Caki2 (cell line): ENCODE results near the gene RAPGEF3. TPM values are rescaled to one million over a fixed set of nuclear protein-coding genes. Genes with fewer than 3 reads are reported as not detected.

Experiments used
- DNase-seq: peaks from one replicate; pipeline ENCODE4 v3.0.0-alpha.2; 2015; ENCODE audit warnings: low read depth
- in situ Hi-C: cut with HindIII; loops from 2 replicates; pipeline ENCODE4 v1.10.0; 2016; ENCODE audit warnings: low sequenced_read_pairs, low pct_unique_long_range_greater_than_20kb, mixed read lengths
- total RNA-seq: library from RNA; depleted of rRNA; stranded (reverse); fragments of >200 nt; shearing (Covaris generic); gene quantifications from 2 replicates; pipeline ENCODE4 v1.2.3, GENCODE V29; 2014; ENCODE audit warnings: low replicate concordance; rRNA removed

RAPGEF3 gene, protein sequence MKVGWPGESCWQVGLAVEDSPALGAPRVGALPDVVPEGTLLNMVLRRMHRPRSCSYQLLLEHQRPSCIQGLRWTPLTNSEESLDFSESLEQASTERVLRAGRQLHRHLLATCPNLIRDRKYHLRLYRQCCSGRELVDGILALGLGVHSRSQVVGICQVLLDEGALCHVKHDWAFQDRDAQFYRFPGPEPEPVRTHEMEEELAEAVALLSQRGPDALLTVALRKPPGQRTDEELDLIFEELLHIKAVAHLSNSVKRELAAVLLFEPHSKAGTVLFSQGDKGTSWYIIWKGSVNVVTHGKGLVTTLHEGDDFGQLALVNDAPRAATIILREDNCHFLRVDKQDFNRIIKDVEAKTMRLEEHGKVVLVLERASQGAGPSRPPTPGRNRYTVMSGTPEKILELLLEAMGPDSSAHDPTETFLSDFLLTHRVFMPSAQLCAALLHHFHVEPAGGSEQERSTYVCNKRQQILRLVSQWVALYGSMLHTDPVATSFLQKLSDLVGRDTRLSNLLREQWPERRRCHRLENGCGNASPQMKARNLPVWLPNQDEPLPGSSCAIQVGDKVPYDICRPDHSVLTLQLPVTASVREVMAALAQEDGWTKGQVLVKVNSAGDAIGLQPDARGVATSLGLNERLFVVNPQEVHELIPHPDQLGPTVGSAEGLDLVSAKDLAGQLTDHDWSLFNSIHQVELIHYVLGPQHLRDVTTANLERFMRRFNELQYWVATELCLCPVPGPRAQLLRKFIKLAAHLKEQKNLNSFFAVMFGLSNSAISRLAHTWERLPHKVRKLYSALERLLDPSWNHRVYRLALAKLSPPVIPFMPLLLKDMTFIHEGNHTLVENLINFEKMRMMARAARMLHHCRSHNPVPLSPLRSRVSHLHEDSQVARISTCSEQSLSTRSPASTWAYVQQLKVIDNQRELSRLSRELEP
- 106 and 112 TPM in 2 replicates for total RNA-seq

DNA sequence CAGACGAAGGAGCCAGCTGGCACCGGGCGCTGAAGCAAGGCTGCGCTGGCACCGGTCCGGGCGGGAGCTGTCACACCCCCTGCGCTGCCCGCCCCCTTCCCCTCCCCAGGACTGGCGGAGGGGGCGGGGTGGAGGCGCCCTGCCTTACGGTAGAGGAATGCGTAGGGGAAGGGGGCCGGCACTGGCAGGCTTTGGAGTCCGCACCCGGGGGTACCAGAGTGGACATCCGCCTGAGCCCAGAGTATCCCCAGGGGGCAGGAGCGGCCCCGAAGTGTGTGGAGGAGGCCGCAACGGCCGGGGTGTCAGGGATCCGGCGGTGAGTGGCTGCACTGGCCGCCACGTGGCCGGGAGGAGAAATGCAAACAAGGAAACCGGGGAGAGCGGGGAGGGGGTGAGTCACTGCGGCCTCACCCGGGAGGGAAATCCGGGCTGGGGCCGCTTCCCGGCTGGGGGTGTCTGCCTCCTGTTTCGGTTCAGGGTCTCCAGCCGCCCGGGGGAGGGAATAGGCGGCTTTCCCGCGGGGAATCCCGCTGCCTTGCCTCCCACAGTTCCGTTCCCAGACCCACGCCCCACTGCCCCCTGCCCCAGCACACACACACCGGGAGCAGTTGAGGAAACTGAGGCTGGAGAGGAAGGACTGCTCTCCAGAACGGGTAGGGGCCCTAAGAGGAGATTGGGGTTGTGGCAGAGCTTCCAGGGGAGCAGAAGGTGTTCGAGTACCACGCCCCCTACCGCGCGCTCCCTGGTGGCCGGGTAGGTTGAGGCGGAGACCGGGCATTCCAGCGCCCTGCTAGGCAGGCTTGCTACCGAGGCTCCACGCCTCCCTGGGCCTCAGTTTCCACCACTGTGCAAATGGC lies at the start of gene RAPGEF3:
RAPGEF3 (minus strand) TSS at position 47 of the 857 bp plus-strand sequence. CDS start 324 bp downstream, outside the sequence.
- in situ Hi-C loops: no loop called here
- DNase-seq: peak; percentile 94

GRCh38 chr12:47808050-47808449 lies 49.4 kb upstream of the RAPGEF3 start:
- DNase-seq: no peak
- in situ Hi-C loops: no loop called here

DNA sequence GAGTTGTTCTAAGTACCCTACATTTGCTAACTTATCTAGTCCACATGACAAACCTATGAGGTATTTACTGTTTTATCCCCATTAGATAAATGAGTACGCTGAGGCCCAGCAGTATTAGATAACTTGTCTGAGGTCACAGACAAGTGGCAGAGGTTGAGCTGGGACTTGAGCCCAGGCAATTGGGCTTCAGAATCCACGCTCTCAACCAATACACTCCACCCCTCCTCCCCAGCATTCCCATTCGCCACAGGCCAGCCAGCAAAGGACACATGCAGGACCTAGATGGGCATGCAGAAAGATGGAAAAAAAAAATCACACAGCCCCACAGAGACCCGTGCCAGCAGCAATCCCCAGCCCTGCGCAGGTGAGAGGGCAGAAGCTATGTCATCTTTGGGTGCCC lies 48.7 kb upstream of the RAPGEF3 start:
- in situ Hi-C loops: no loop called here
- DNase-seq: no peak

DNA sequence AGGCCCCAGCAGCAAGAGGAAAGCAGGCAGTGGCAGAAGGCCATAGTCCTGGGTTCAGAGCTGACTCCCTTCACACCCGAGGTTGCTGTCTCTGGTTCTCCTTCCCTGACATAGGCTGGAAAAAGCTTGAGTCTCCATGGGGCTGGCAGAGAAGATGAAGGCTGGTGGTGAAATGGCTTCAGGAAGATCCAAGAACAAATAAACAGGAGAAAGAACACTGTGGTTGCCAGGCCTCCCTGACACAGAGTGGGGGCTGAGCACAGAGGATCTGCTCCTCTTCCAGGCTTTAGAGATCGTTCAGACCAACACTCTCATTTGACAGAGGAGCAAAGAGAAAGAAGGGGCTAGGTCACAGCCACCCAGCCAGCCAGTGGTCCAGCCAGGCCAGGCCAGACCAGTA lies 46.7 kb upstream of the RAPGEF3 start:
- DNase-seq: no peak
- in situ Hi-C loops: no loop called here

DNA sequence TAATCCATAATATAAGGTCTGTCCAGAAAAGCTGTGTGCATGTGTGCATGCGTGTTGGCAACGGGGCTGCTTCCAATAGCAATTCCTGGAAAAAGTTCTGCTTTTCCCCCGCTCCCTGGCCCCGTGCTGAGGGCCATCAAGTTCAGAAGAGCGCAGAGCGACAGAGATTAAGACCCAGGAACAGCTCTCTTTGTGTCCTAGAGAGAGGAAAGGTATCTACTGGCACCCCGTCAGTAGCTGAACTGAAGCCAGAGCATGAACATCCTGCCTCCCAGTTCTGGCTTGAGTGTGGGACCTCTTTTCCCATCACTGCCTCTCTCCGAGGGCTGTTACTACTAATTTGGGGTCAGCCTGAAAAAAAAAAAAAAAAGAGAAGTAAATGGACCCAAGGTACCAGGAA lies 45.5 kb upstream of the RAPGEF3 start:
- no peak for DNase-seq
- in situ Hi-C loops: no loop called here

- in situ Hi-C loops: no loop called here
- DNase-seq: no peak
Measured at GRCh38 chr12:47803191-47803875, 44.7 kb upstream of the RAPGEF3 start.

GRCh38 chr12:47802312-47802711 lies 43.6 kb upstream of the RAPGEF3 start:
- in situ Hi-C loops: no loop called here

GRCh38 chr12:47801904-47802246 lies 43.2 kb upstream of the RAPGEF3 start:
- DNase-seq: no peak
- in situ Hi-C loops: no loop called here

More at GRCh38 chr12:47802312-47802711, 43.6 kb upstream of the RAPGEF3 start:
- no peak for DNase-seq

GRCh38 chr12:47801170-47801903 lies 42.7 kb upstream of the RAPGEF3 start:
- in situ Hi-C loops: no loop called here
- DNase-seq: peak; percentile 58

DNA sequence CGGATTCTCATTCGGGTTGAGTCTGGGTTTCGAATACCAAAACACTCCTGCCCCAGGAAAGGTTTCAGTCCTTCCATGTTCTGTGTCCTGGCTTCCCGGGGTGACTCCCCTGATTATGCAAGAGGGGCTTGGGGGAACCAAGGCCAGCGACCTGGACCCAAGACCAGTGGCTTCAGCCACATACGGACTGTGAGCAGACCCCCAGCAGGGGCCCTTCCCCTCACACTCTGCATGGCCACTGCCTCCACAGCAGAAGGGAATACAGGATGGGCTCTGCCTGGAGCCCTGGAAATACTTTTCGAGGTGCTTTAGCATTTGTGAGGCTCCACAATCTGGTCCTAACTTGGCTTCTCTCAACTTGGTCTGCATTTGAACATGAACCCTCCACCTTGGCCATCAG lies 41.9 kb upstream of the RAPGEF3 start:
- DNase-seq: no peak
- in situ Hi-C loops: no loop called here

DNA sequence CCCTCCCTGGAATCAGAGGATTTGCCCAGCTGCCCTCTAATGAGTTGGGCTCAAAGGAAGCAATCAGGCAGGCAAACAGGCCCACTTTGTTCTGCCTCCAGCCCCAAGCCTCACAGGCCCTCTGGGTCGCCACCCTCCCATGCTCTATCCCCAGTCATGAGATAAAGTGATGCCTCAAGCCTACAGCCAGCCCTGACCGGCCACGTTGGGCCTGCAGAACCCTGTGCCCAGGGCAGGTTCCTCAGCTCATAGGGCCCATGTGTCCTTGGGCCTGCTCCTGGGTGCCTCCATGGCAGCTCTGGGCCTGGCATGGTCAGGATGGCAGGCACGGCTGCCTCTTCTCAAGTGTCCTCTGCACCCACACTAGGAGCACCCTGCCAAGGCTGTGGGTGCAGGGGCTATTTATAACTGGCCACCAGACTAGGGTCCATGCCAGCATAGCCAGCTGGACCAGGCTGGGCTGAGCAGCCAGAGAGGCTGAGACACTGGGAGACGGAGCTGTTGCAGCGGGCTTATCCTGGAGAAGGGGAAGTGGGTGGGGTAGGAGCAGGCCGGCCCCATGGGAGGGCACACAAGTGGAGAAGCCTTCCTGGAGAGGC lies 40.8 kb upstream of the RAPGEF3 start:
- no peak for DNase-seq
- in situ Hi-C loops: no loop called here

- in situ Hi-C loops: no loop called here
- no peak for DNase-seq
Measured at GRCh38 chr12:47798382-47798948, 39.8 kb upstream of the RAPGEF3 start.

DNA sequence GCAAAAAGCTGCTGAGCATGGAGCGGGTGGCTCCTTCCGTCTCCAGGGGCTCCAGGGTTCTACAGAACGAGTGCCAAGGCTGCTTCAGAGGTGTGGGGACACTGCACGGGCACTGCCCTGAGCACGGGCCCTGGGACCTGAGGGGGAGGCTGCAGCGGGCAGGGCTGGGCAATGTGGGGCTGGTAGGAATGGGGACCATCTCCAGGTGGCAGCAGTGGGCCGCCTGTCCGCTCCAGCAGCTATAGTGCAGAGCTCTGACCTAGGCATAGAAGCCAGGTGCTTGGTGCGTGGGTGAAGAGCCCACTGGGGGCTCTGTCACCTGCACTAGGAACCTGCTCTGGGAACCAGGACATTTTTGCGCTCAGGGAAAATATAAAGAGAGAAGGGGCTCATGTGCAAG lies 38.8 kb upstream of the RAPGEF3 start:
- in situ Hi-C loops: no loop called here
- peak; percentile 37 for DNase-seq

DNA sequence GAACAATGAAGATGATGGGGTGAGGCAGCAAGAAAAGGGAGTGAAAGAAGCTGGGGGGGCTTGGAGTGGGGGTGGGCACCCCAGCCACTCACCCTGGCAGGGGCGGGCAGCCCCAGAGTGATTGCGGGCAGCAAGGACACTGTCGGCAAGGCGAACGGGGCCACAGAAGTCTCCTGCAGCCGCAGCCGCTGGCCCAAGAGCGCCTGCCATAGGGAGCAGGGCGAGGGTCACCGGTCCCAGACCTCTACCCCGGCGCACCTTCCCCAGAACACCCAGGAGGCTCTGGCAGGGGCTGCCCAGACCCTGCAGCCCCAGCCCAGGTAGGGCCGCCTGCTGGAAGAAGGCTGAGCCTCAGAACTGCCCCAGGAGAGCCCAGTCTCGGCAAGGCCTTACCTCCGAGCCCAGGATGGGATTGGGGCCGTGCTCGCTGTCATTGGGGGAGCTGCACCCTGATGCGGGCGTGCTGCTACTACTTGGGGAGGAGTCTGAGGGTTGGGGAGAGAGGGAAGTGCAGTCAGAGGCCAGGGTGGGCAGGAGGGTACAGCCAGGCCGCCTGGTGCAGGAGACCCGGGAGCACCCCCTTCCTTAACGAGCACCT lies 37.2 kb upstream of the RAPGEF3 start:
- no peak for DNase-seq
- in situ Hi-C loops: no loop called here

- in situ Hi-C loops: no loop called here
- no peak for DNase-seq
Measured at GRCh38 chr12:47795121-47795813, 36.6 kb upstream of the RAPGEF3 start.

DNA sequence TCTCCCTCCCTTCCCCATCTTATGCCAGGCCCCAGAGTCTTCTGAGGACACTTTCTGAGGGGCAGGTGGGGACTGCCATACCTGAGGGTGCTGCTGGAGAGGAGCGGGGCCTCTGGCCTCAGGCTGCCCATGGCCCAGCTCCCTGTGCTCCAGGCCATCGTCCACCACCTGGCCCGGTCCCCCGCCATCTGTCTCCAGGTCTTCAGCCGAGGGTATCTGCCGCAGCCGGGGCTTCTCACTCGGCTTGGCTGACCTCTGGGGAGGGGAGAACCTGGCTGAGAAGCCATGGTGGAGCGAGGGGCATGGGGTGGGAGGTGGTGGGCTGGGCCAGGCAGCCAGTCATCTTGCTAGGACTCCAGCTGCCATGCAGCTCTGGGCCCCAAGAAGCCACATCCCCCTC lies 36.0 kb upstream of the RAPGEF3 start:
- in situ Hi-C loops: no loop called here
- DNase-seq: no peak
